ENCODE results near the gene CLCN4.

CLCN4 gene

GRCh38 chrX:10242026-10242425 is 85.3 kb downstream of the CLCN4 start:
- no peak for DNase-seq (ENCODE audit: low read depth in 2 of 2)

DNA sequence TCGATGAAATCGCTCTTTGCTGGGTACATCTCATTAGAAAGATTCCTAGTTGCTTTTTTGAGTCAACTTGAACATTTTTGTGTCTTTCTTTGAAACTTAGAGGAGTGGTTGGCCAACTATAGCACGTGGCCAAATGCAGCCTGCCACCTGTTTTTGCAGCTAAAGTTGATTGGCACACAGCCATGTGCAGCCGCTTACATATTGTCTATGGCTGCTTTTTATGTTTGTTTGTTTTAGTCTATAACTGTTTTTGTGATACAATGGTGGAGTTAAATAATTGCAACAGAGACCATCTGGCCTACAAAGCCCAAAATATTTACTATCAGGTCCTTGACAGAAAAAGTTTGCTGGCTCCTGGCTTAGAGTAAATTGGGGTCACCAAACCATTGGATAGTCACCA is 86.3 kb downstream of the CLCN4 start:
- no peak for DNase-seq (ENCODE audit: low read depth in 2 of 2)

GRCh38 chrX:10244915-10245622 is 88.3 kb downstream of the CLCN4 start:
- DNase-seq (ENCODE audit: low read depth in 2 of 2) = no peak

GRCh38 chrX:10245886-10246285 is 89.1 kb downstream of the CLCN4 start:
- no peak for DNase-seq (ENCODE audit: low read depth in 2 of 2)

- DNase-seq (ENCODE audit: low read depth in 2 of 2) = no peak
These were observed 89.5 kb downstream of the CLCN4 start for GRCh38 chrX:10246297-10246696.

- DNase-seq (ENCODE audit: low read depth in 2 of 2) = no peak
These were observed 90.1 kb downstream of the CLCN4 start for GRCh38 chrX:10246846-10247245.

GRCh38 chrX:10254739-10255138 is 98.0 kb downstream of the CLCN4 start:
- no peak for DNase-seq (ENCODE audit: low read depth in 2 of 2)

- no peak for DNase-seq (ENCODE audit: low read depth in 2 of 2)
These were observed 102.9 kb downstream of the CLCN4 start for GRCh38 chrX:10259716-10260115.

GRCh38 chrX:10265775-10266174 is 109.0 kb downstream of the CLCN4 start:
- DNase-seq (ENCODE audit: low read depth in 2 of 2) = no peak

DNA sequence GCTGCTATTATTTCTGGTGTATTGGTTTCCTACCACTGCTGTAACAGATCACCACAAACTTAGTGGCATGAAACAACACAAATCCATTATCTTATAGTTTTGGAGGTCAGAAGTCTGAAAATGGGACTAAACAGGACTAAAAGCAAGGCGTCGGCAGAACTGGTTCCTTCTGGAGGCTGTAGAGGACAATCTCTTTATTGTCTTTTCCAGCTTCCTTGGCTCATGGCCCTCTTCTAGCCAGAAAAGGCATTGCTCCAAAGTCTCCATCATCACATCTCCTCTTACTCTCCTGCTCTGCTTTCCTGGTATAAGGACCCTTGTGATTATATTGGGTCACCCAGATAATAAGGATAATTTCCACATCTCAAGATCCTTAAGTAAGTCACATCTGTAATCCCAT is 121.9 kb downstream of the CLCN4 start:
- no peak for DNase-seq (ENCODE audit: low read depth in 2 of 2)

DNA sequence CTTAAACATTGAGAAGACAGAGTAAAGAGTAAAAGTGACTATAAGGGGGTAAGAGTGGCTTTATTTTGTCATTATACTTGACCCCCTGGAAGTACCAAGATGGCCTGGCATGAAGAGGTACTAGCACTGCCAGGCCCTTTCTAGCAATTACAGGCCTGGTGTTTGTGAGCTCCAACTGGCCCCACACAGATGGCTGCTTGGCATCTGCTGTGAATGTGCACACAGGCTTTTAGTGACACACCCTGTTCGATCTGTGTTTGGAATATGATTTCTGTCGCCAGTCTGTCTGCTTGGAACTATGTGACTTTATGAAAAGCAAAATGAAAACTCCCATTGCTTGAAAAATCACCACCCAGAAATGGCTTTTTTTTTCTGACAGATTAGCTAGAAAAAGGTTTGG is 123.3 kb downstream of the CLCN4 start:
- DNase-seq (ENCODE audit: low read depth in 2 of 2) = no peak

DNA sequence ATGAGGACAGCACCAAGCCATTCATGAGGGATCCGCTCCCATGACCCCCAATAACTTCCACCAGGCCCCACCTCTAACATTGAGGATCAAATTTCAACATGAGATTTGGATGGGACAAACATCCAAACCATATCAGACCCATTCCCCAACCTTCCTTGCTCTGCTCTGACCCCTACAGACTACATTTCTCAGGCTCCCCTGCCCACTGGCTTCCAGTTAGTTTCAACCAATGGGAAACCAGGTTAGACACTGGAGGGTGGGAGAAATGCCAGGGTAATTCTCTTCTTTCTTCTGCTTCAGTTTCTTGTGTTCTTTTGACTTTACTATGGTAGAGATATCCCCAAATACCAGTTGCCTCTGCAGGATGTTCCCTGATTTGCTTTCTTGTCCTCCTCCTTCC is 125.7 kb downstream of the CLCN4 start:
- DNase-seq (ENCODE audit: low read depth in 2 of 2) = no peak

- DNase-seq (ENCODE audit: low read depth in 2 of 2) = no peak
These were observed 129.4 kb downstream of the CLCN4 start for GRCh38 chrX:10286195-10286594.

Measured in stimulated activated CD8-positive, alpha-beta memory T cell treated with anti-CD3 and anti-CD28 coated beads, Interleukin-7, amount 100 ng/mL, for 4 hours (primary cell).